GM18951 (cell line): ENCODE results near the gene RSL1D1.

Experiments
- POLR2A ChIP-seq: IDR thresholded peaks from 4 replicates; pipeline ENCODE4 v1.6.1; 2011; ENCODE audit warnings: mild to moderate bottlenecking; ENCODE audit not compliant: insufficient read length, insufficient read depth; ENCODE audit errors: extremely low read depth
- in situ Hi-C: fragments of 300-500 bp; cut with MboI; formaldehyde crosslinking; loops from one replicate; pipeline ENCODE4 v1.12.0; 2022; ENCODE audit warnings: low sequenced_read_pairs, mixed read lengths, inconsistent platforms; ENCODE audit not compliant: unreplicated experiment

Gene RSL1D1

DNA sequence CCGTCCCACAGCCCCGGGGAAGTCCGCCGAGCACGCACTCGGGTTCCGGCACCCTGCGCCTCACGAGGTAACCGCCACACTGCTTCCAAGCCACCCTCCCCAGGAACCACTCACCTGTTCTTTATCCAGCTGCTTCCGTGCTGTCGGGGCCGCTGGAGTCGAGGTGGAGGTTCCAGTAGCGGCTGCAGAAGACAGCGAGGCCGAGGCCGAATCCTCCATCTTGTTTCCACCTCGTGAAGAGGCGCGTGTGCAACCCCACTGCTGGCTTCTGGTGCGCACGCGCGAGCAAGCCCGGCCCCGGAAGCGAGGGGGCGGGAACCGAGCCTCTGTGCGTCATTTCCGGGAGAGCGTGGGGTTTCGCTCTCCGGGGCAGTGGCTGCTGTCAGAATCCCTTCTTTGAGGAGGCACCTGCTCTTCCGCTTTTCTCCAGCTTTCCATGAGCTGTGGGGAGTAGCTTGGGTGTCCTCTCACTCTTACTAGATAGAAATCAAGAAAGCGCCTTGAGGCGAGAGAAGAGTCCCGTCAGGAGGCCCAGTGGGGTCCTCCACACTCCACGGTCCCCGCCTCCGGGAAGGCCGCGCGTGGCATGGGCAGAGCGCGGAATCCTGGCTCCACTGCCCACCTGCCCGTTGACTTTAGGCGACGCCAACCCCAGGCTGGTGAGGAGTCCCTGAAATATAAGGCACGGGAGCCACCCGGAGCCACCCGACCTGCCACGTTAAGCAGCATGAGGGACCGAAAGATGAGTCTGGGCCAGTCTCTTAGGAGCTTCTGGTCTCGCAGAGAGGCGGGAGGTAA lies at the start of gene RSL1D1:
Gene RSL1D1 (minus strand): TSS at position 249 of the 798 bp plus-strand sequence. CDS start 30 bp downstream, at position 219.
- in situ Hi-C loops, result no loop called here
- TF ChIP-seq POLR2A, result peak; percentile 98

- TF ChIP-seq POLR2A, result no peak
- in situ Hi-C loops, result no loop called here
Observed at GRCh38 chr16:11901091-11901490, 49.7 kb upstream of the RSL1D1 start.

DNA sequence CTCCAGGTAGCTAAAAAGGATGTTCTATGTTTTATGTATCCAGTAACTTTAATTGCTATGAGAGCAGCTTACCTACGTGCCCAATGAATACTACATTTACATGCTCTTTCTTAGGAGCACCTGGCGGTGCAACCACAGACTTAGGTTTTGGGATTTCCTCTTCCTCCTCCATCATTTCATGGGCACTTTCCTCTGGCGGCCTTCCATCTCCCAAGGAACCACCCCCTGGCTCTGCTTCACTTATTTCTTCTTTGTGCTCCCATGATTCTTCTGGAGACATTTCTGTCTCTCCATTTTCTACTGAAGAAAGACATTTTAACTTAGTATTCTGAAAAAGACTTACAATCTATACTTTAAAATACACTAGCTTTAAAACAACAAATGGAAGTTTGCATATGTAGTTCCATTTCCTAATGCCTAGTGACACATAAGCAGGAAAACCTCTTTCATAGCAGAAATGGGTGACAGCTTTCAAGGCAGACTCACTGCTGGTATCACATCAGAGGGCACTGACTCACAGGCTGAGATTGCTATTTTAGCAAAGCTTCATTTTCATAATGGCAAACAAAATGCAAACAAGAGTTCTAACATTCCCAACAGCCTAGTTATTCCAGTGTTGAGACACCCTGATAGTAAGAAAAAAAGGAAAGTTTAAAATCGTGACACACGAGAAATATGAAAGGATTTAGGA lies 45.3 kb upstream of the RSL1D1 start:
- in situ Hi-C loops, result no loop called here

DNA sequence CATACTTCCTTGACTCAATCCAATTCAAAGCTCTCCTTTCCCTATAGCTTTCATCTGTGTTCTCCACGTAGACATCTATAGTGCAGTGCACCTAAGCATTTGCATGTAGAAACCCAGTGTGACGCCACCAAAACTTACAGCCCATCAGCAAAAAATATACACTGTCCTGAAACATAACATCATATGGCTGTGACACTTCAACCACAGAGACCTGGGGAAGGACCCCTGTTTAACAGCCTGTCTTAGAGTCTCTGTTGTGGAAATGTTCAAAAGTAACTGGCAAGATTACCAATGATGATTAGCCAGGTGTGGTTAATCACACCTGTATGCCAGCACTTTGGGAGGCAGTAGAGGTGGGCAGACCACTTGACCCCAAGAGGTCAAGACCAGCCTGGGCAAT lies 42.2 kb upstream of the RSL1D1 start:
- TF ChIP-seq POLR2A, result no peak
- in situ Hi-C loops, result no loop called here

More for the DNA sequence above, 45.3 kb upstream of the RSL1D1 start:
- no peak for TF ChIP-seq POLR2A

DNA sequence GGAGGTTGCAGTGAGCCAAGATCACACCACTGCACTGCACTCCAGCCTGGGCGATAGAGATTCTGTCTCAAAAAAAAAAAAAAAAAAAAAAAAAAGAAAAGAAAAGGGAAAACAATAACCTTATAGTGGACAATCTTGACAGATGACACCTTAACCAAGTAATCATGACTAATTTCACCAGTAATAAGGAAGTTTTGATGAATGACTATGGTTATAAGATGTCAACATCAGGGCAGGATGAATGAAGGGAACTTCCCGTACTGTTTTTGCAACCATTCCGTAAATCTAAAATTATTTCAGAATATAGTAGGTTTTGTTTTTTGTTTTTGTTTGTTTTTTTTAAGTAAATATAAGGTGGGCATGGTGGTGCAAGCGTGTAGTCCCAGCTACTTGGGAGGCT lies 41.4 kb upstream of the RSL1D1 start:
- no peak for TF ChIP-seq POLR2A
- in situ Hi-C loops, result no loop called here

DNA sequence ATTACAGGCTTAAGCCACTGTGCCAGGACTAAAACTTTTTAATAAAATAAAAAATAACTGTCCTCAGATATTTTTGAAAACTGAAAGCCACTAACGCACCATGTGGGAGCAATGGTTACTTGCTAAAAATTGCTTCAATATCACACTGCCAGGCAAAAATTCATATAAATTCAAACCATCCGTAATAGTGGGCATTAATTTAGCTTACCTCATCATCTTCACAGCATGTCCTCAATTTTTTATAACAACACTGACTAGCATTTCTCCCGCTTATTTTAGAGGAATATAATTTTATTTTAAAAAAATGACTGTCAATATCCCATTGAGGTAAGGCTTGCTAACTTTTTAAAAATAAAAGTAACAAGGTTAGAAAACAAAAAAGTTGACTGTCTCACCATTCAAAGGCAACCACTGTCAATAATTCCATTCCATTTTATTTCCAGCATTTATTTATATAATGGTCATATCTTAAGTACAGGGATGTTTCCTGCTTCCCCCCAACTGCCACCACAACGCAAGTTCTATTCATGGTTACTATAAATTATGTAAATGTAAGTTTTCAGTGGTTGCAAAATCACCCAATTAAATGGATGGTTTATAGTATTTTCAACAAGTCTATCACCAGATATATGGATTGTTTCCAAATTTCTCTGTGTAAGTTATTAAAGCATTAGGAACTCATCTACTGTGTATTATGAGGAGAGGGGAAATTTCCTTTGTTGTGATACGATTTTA lies 39.1 kb upstream of the RSL1D1 start:
- TF ChIP-seq POLR2A, result no peak
- in situ Hi-C loops, result no loop called here

DNA sequence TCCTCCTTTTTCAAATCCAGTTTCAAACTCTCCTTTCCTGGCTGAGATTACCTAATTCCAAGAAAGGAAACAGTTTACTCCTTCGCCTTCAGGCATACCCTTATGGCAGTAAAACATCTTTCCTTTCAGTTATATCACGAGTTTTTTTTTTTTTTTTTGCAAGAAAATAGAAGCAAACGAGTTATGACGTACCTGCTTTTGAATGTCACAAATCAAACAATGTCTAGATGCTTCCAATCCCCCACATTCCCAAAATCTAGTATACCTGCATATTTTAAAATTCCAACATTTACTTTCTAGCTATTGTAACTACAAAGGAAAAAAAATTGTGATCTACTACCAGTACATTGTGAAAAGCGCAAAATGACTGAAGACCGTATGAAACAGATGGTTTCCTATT lies 35.5 kb upstream of the RSL1D1 start:
- in situ Hi-C loops, result no loop called here
- TF ChIP-seq POLR2A, result no peak

- TF ChIP-seq POLR2A, result no peak
Observed at GRCh38 chr16:11884035-11884434, 32.7 kb upstream of the RSL1D1 start.

DNA sequence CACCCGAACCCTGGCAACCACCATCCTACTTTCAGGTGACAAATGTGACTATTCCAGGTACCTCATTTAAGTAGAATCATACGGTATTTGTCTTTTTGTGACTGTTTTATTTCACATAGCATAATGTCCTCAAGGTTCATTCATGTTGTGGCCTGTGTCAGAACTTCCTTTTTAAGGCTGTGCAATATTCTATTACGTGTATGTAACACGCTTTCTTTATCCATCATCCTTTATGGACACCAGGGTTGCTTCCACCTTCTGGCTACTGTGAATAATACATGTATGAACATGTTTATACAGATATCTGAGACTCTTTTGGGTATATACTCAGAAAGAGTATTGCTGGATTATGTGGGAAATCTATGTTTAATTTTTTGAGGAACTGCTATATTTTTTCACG lies 28.7 kb upstream of the RSL1D1 start:
- in situ Hi-C loops, result no loop called here
- no peak for TF ChIP-seq POLR2A

More at GRCh38 chr16:11884035-11884434, 32.7 kb upstream of the RSL1D1 start:
- in situ Hi-C loops, result no loop called here

DNA sequence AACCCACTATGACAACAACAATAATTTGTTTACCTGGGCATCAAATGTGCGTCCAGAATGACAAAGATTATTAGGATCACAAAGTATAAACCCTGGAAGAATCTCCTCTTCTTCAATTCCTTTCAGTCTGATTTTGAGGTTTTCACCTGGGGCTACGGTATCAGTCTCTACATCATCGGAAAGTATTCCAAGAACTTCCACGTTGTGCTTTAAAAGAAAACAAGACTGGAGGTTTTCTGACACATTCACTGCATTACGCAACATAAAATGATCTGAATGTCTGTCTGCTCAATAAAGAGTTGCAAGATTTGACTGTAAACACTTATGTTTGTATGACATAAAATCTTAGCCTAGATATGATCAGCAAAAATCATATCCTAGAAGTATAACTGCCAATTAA lies 26.0 kb upstream of the RSL1D1 start:
- no peak for TF ChIP-seq POLR2A
- in situ Hi-C loops, result no loop called here

- TF ChIP-seq POLR2A, result no peak
- in situ Hi-C loops, result no loop called here
Observed at GRCh38 chr16:11876306-11876705, 25.0 kb upstream of the RSL1D1 start.

- no peak for TF ChIP-seq POLR2A
- in situ Hi-C loops, result no loop called here
Observed at GRCh38 chr16:11875721-11876120, 24.4 kb upstream of the RSL1D1 start.

- TF ChIP-seq POLR2A, result no peak
- in situ Hi-C loops, result no loop called here
Observed at GRCh38 chr16:11871193-11871592, 19.9 kb upstream of the RSL1D1 start.
